ENCODE measurements around the gene RPS6KA5. TPM values are rescaled to one million over a fixed set of nuclear protein-coding genes. Genes with fewer than 3 reads are reported as not detected.

Gene RPS6KA5
- total RNA-seq, 1 experiment from 2014 or later: 2.2 TPM

GRCh38 chr14:90900476-90901083 is 159.9 kb downstream of the RPS6KA5 start:
- ChIA-PET CTCF (interaction anchor here (0.7 to 7.6 kb wide), 6 partner anchors 122 to 387 kb away, joined by 3 to 264 read pairs (median 12); no protein-coding TSS in a partner anchor), POLR2A (no interaction called here)
- no TSS peak for BruUV-seq (replicated peaks)
- no peaks in the 10 kb centered on the region for H3K27me3 Mint-ChIP-seq (ENCODE audit: insufficient read depth, unreplicated experiment)
- H3K4me1 Mint-ChIP-seq (ENCODE audit: insufficient read depth, unreplicated experiment): no peaks in the 10 kb centered on the region
- H3K4me3 Mint-ChIP-seq (ENCODE audit: unreplicated experiment): no peak overlapping the region
- no peak for DNase-seq (ENCODE audit: unreplicated experiment)
- peaks cover 7% of the 10 kb centered on the region for H3K36me3 Mint-ChIP-seq (ENCODE audit: insufficient read depth, unreplicated experiment)
- peak; percentile 28 for TF ChIP-seq CTCF (IDR thresholded peaks at IDR 0.05; ENCODE audit: unreplicated experiment)
- intact Hi-C loops (cut with micrococcal nuclease): loop anchor here (2.0 to 5.0 kb wide), 4 partner anchors 138 to 598 kb away; no protein-coding TSS in a partner anchor
- no peak overlapping the region for H3K27ac Mint-ChIP-seq (ENCODE audit: low read depth, unreplicated experiment)
- no peaks in the 10 kb centered on the region for H3K9me3 Mint-ChIP-seq (ENCODE audit: unreplicated experiment)

GRCh38 chr14:90897022-90897421 is 163.4 kb downstream of the RPS6KA5 start:
- POLR2A ChIA-PET: interaction anchor here (0.6 kb wide), 1 partner anchor 890 kb away, joined by 3 read pairs; no protein-coding TSS in a partner anchor
- CTCF ChIA-PET: no interaction called here
- no peak overlapping the region for H3K27ac Mint-ChIP-seq (ENCODE audit: low read depth, unreplicated experiment)
- no TSS peak for BruUV-seq (replicated peaks)
- DNase-seq (ENCODE audit: unreplicated experiment): no peak
- no peaks in the 10 kb centered on the region for H3K4me1 Mint-ChIP-seq (ENCODE audit: insufficient read depth, unreplicated experiment)
- H3K36me3 Mint-ChIP-seq (ENCODE audit: insufficient read depth, unreplicated experiment): peaks cover 7% of the 10 kb centered on the region
- no peaks in the 10 kb centered on the region for H3K9me3 Mint-ChIP-seq (ENCODE audit: unreplicated experiment)
- intact Hi-C loops (cut with micrococcal nuclease): no loop called here
- no peaks in the 10 kb centered on the region for H3K27me3 Mint-ChIP-seq (ENCODE audit: insufficient read depth, unreplicated experiment)
- TF ChIP-seq CTCF (IDR thresholded peaks at IDR 0.05; ENCODE audit: unreplicated experiment): no peak
- H3K4me3 Mint-ChIP-seq (ENCODE audit: unreplicated experiment): no peak overlapping the region

- DNase-seq (ENCODE audit: unreplicated experiment): no peak
- no peaks in the 10 kb centered on the region for H3K9me3 Mint-ChIP-seq (ENCODE audit: unreplicated experiment)
- no peak overlapping the region for H3K4me3 Mint-ChIP-seq (ENCODE audit: unreplicated experiment)
- ChIA-PET POLR2A (interaction anchor here (0.5 to 1.7 kb wide), 3 partner anchors 9 to 31 kb away, joined by 3 to 4 read pairs (median 3); no protein-coding TSS in a partner anchor), CTCF (interaction anchor here (1.2 to 2.1 kb wide), 4 partner anchors 9 to 284 kb away, joined by 3 to 8 read pairs (median 4); no protein-coding TSS in a partner anchor)
- TF ChIP-seq CTCF (IDR thresholded peaks at IDR 0.05; ENCODE audit: unreplicated experiment): no peak
- H3K27me3 Mint-ChIP-seq (ENCODE audit: insufficient read depth, unreplicated experiment): no peaks in the 10 kb centered on the region
- H3K27ac Mint-ChIP-seq (ENCODE audit: low read depth, unreplicated experiment): no peak overlapping the region
- H3K4me1 Mint-ChIP-seq (ENCODE audit: insufficient read depth, unreplicated experiment): no peaks in the 10 kb centered on the region
- intact Hi-C loops (cut with micrococcal nuclease): no loop called here
- peaks cover 7% of the 10 kb centered on the region for H3K36me3 Mint-ChIP-seq (ENCODE audit: insufficient read depth, unreplicated experiment)
- BruUV-seq (replicated peaks): no TSS peak
Measured at GRCh38 chr14:90894241-90894640, 166.2 kb downstream of the RPS6KA5 start.

GRCh38 chr14:90893510-90893909 is 166.9 kb downstream of the RPS6KA5 start:
- no peak for DNase-seq (ENCODE audit: unreplicated experiment)
- Mint-ChIP-seq H3K9me3 (ENCODE audit: unreplicated experiment) (no peaks in the 10 kb centered on the region), H3K4me3 (ENCODE audit: unreplicated experiment) (no peak overlapping the region), H3K4me1 (ENCODE audit: insufficient read depth, unreplicated experiment) (no peaks in the 10 kb centered on the region), H3K27ac (ENCODE audit: low read depth, unreplicated experiment) (no peak overlapping the region), H3K27me3 (ENCODE audit: insufficient read depth, unreplicated experiment) (no peaks in the 10 kb centered on the region), H3K36me3 (ENCODE audit: insufficient read depth, unreplicated experiment) (no peaks in the 10 kb centered on the region)
- no TSS peak for BruUV-seq (replicated peaks)
- intact Hi-C loops (cut with micrococcal nuclease): no loop called here
- TF ChIP-seq CTCF (IDR thresholded peaks at IDR 0.05; ENCODE audit: unreplicated experiment): no peak
- CTCF ChIA-PET: interaction anchor here (1.2 to 2.1 kb wide), 3 partner anchors 9 to 285 kb away, joined by 3 to 8 read pairs (median 6); no protein-coding TSS in a partner anchor
- POLR2A ChIA-PET: interaction anchor here (0.5 to 1.7 kb wide), 3 partner anchors 9 to 939 kb away, joined by 3 to 4 read pairs (median 3); partner anchors contain the start of gene EFCAB11

All from MCF 10A (cell line).